GM18951 (cell line): ENCODE data around the gene EML5.
"Not testable (repeated sequence)": the region's sequence is repeated elsewhere in the genome, so short reads cannot be mapped to it uniquely, and the experiment has no call there.

Experiments
- POLR2A ChIP-seq: IDR thresholded peaks from 4 replicates; pipeline ENCODE4 v1.6.1; 2011; ENCODE audit warnings: mild to moderate bottlenecking; ENCODE audit not compliant: insufficient read length, insufficient read depth; ENCODE audit errors: extremely low read depth
- in situ Hi-C: fragments of 300-500 bp; cut with MboI; formaldehyde crosslinking; loops from one replicate; pipeline ENCODE4 v1.12.0; 2022; ENCODE audit warnings: low sequenced_read_pairs, mixed read lengths, inconsistent platforms; ENCODE audit not compliant: unreplicated experiment

The EML5 gene

GRCh38 chr14:88824314-88825077 is 31.7 kb upstream of the EML5 start, which contains the start of gene TTC8:
TTC8 (plus strand) TSS chr14:88824651; CDS start chr14:88824708, 57 bp downstream.
- in situ Hi-C loops = no loop called here
- peak; percentile 59 for TF ChIP-seq POLR2A

DNA sequence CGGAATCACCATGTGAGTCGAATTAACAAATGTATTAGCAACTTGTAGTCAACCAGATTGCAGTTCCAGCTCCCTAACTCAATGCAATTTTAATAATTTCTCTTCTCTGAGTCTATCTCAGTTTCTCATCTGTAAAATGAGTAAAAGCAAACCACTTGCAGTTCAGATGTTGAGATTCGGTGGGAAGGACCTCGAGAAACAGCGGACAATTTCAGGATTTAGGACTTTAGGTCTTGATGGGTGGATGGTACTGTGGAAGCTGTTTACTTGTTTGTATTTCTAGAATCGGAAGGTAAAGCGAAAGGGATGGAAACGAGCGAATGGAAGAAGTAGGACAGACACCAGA is 31.2 kb upstream of the EML5 start:
- in situ Hi-C loops = no loop called here

DNA sequence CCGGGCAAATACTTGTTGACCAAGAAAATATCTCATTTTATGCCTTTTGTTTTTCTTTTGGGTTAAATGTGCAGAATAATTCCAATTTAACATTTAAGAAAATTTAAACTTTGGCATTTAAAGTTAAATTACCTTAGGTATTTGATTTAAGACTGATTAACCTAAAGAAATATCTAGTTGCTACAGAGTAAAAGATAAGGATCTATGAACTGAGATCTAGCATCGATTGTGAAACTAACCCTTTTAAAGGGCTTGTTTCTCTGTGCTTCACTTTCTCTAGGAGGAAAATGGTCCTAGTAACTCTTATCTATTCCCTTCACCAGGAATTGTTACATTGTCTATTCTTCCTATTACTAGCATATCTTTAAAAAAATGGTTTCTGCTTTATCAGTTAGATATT is 29.1 kb upstream of the EML5 start:
- TF ChIP-seq POLR2A = no peak
- in situ Hi-C loops = no loop called here

More for the DNA sequence above, 31.2 kb upstream of the EML5 start:
- no peak for TF ChIP-seq POLR2A

DNA sequence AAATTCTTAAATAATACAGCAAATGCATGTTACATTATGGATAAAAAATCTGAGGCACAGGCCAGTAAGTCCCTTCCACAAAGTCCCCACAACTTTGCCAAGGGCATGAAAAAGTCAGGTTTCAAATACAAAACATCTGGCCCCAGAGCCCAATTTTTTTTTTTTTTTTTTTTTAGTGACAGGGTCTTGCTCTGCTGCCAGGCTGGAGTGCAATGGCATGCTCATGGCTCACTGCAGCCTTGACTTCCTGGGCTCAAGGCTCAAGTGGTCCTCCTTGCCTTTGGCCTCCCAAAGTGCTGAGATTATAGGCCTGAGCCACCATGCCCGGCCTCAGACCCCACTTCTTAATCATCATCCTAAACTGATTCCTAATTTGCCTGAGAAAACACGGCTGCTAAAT is 28.6 kb upstream of the EML5 start:
- in situ Hi-C loops = no loop called here
- no peak for TF ChIP-seq POLR2A

DNA sequence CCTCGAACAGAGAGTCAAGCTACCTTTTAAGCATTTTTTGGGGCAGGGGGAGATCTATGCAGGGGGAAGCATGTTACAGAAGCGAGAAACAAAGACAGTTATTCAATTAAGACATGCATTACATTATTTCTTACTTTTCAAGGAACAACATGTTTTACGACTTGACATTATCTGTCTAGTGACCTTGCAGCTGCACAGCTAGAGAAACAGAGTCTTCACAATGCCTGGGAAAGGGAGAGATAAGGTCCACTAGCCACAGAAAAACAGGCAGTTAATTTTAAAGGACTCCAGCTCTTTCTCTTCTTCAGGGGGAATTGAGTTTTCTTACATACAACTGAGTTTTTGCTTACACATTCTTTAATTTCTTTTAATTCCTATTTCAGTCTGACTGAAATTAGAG is 26.9 kb upstream of the EML5 start:
- in situ Hi-C loops = not testable (repeated sequence)

GRCh38 chr14:88818018-88818417 is 25.3 kb upstream of the EML5 start:
- no peak for TF ChIP-seq POLR2A
- in situ Hi-C loops = no loop called here

GRCh38 chr14:88815980-88816379 is 23.2 kb upstream of the EML5 start:
- in situ Hi-C loops = no loop called here
- no peak for TF ChIP-seq POLR2A

DNA sequence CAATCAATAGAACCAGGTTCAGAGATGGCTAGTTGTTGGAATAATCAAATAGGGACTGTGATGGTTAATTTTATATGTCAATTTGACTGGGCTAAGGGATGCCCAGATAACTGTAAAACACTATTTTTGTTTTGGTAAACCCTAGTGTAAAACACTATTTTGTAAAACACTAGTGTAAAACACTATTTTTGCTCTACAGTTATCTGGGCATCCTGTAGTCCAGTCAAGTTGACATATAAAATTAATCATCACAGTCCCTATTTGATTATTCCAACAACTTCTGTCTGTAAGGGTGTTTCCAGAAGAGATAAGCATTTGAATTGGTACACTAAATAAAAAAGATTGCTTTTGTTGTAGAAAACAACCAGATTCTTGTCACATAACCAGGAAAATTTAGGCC is 15.6 kb upstream of the EML5 start:
- no peak for TF ChIP-seq POLR2A
- in situ Hi-C loops = no loop called here

DNA sequence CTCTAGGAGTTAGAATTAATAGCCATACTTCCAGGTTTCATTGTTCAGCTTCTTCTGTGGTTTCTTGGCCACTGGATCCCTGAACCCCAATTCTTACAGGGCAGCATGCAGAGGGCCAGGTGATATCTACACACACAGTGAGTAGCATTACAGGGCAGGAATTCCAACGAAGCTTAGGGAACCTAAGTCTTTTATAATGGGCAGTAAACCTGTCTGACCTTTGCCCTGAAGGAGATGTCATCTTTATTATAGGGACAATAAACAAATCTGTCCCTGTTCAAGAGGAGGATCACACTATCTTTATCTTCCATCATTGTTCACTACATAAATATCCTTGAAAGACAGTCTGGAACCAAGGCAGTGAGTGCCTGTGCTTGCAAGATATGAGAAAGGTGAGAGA is 11.7 kb upstream of the EML5 start:
- TF ChIP-seq POLR2A = no peak
- in situ Hi-C loops = no loop called here

DNA sequence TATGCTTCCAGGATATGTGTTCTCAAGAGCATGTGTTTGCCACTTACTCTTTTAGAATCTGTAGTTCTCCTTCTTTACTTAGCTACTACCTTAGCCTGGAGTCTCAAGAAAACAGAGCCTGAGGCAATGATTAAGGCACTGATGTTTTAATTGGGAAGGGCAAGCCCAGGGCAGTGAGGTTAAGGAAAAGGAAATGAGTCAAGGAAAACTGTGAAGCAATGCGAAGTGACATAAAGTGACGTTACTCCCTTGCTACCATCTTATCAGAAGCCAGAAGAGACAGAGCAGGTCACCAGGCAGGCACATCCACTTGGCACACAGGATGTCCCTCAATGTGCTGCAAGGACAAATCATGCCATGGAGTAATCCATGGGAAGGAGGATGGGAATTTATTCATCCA is 11.3 kb upstream of the EML5 start:
- in situ Hi-C loops = no loop called here

DNA sequence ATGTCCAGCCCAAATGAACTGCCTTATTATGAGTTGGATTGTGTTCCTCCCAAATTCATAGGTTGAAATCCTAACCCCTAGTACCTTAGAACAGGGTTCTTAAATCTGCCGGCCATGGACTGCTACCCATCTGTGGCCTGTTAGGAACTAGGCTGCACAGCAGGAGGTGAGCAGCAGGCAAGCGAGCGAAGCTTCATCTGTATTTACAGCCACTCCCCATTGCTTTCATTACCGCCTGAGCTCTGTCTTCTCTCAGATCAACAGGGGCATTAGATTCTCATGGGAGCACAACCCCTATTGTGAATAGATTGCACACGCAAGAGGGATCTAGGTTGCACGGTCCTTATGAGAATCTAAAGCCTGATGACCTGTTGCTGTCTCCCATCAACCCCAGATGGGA is 9.8 kb upstream of the EML5 start:
- in situ Hi-C loops = no loop called here
- TF ChIP-seq POLR2A = no peak

More for the DNA sequence above, 11.3 kb upstream of the EML5 start:
- TF ChIP-seq POLR2A = no peak

GRCh38 chr14:88799522-88799921 is 6.8 kb upstream of the EML5 start:
- TF ChIP-seq POLR2A = no peak
- in situ Hi-C loops = no loop called here

- in situ Hi-C loops = no loop called here
- no peak for TF ChIP-seq POLR2A
These were observed 5.4 kb upstream of the EML5 start for GRCh38 chr14:88798156-88798555.

- in situ Hi-C loops = no loop called here
- TF ChIP-seq POLR2A = no peak
These were observed 489 bp upstream of the EML5 start for GRCh38 chr14:88793259-88793625.
